WTC11 (cell line): ENCODE results near the gene UBASH3A.

ENCODE experiments used
- GABPB1 ChIP-seq: sonication (generic); formaldehyde crosslinking; IDR thresholded peaks from 2 replicates; pipeline ENCODE4 v1.8.1; 2023; ENCODE audit warnings: mild to moderate bottlenecking, missing genetic modification reagents
- HMGA2 ChIP-seq: fragments of 250-450 bp; sonication (Bioruptor Pico); IDR thresholded peaks from 2 replicates; pipeline ENCODE4 v1.4.0; 2021; ENCODE audit warnings: mild to moderate bottlenecking, moderate library complexity
- JUN ChIP-seq: sonication (generic); formaldehyde crosslinking; IDR thresholded peaks from 2 replicates; pipeline ENCODE4 v1.8.0; 2023; ENCODE audit warnings: mild to moderate bottlenecking, missing genetic modification reagents
- NR2C2 ChIP-seq: sonication (generic); formaldehyde crosslinking; IDR thresholded peaks from 2 replicates; pipeline ENCODE4 v1.8.0; 2022; ENCODE audit warnings: mild to moderate bottlenecking, missing genetic modification reagents
- RELA ChIP-seq: sonication (generic); formaldehyde crosslinking; IDR thresholded peaks from 2 replicates; pipeline ENCODE4 v1.8.1; 2022; ENCODE audit warnings: missing genetic modification reagents, mild to moderate bottlenecking, borderline replicate concordance
- SMAD3 ChIP-seq: sonication (generic); formaldehyde crosslinking; IDR thresholded peaks from 2 replicates; pipeline ENCODE4 v1.8.0; 2022; ENCODE audit warnings: missing genetic modification reagents, mild to moderate bottlenecking, borderline replicate concordance
- SP1 ChIP-seq: sonication (generic); formaldehyde crosslinking; conservative IDR thresholded peaks from 2 replicates; pipeline ENCODE4 v1.8.1; 2022; ENCODE audit warnings: missing genetic modification reagents
- TCF7 ChIP-seq: sonication (generic); formaldehyde crosslinking; IDR thresholded peaks from 2 replicates; pipeline ENCODE4 v1.8.0; 2022; ENCODE audit warnings: mild to moderate bottlenecking, low read depth, missing genetic modification reagents, moderate library complexity
- USF2 ChIP-seq: sonication (generic); formaldehyde crosslinking; IDR thresholded peaks from 2 replicates; pipeline ENCODE4 v1.8.1; 2023; ENCODE audit warnings: mild to moderate bottlenecking, missing genetic modification reagents, moderate library complexity
- ZNF281 ChIP-seq: sonication (generic); formaldehyde crosslinking; IDR thresholded peaks from 2 replicates; pipeline ENCODE4 v1.8.0; 2023; ENCODE audit warnings: mild to moderate bottlenecking, missing genetic modification reagents
- ZNF317 ChIP-seq: sonication (generic); formaldehyde crosslinking; IDR thresholded peaks from 2 replicates; pipeline ENCODE4 v1.8.1; 2023; ENCODE audit warnings: low read depth, mild to moderate bottlenecking, moderate library complexity, missing genetic modification reagents, borderline replicate concordance
- TF ChIP-seq, protein P1 (sequence below): fragments of 200-600 bp; IDR thresholded peaks from 2 replicates; pipeline ENCODE4 v1.8.0; 2022; ENCODE audit warnings: antibody characterized with exemption

DNA sequence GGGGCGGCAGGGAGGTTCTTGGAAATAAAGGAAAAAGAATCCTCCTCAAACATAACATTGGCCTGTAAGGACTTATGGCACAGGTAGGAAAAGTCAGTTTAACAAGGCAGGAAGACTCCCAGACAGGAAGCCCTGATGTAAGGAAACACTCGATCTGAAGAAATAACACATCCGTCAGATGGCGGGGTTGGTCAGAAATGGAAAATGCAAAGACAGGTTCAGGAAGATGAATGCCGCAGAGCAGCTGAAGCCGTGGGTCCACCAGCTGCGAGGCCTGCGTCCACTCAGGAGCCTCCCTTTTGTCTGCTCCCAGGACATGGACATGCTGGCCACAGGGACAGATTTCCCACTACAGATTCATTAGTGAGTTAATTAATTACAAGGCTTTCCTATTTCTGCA, 88.5 kb downstream of the UBASH3A start:
- TF ChIP-seq, protein P1, sequence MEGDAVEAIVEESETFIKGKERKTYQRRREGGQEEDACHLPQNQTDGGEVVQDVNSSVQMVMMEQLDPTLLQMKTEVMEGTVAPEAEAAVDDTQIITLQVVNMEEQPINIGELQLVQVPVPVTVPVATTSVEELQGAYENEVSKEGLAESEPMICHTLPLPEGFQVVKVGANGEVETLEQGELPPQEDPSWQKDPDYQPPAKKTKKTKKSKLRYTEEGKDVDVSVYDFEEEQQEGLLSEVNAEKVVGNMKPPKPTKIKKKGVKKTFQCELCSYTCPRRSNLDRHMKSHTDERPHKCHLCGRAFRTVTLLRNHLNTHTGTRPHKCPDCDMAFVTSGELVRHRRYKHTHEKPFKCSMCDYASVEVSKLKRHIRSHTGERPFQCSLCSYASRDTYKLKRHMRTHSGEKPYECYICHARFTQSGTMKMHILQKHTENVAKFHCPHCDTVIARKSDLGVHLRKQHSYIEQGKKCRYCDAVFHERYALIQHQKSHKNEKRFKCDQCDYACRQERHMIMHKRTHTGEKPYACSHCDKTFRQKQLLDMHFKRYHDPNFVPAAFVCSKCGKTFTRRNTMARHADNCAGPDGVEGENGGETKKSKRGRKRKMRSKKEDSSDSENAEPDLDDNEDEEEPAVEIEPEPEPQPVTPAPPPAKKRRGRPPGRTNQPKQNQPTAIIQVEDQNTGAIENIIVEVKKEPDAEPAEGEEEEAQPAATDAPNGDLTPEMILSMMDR: no peak
- TF ChIP-seq SP1 (no peak), JUN (CRISPR knock-in tag) (no peak), SMAD3 (CRISPR knock-in tag) (no peak), RELA (no peak), USF2 (CRISPR knock-in tag) (no peak), GABPB1 (CRISPR knock-in tag) (no peak), ZNF281 (no peak), TCF7 (no peak), ZNF317 (CRISPR knock-in tag) (no peak), HMGA2 (CRISPR knock-in tag) (no peak), NR2C2 (CRISPR knock-in tag) (no peak)
